HCT116 (cell line): Measurements from ENCODE around the gene IMMP2L. TPM values are rescaled to one million over a fixed set of nuclear protein-coding genes. Genes with fewer than 3 reads are reported as not detected.

Source experiments
- ATAC-seq: fragments of 200-7000 bp; cut with Tn5 transposase; 2 replicates; pipeline ENCODE4 v1.9.1; 2020; ENCODE audit warnings: mild to moderate bottlenecking, moderate library complexity
- BruUV-seq: library from RNA; stranded (reverse); fragments of 400-500 nt; replicated peaks from 2 replicates; lab custom pipeline; 2021; lab: Mats Ljungman, UMichigan
- CTCF ChIA-PET: fragments of 300-600 bp; sonication (Branson Sonifier 250); formaldehyde crosslinking; loops from one replicate; lab custom pipeline; 2021; ENCODE audit warnings: antibody characterized with exemption; lab: Charles Lee
- POLR2A ChIA-PET: fragments of 300-600, 350-600 bp; sonication (Branson Sonifier 250); formaldehyde crosslinking; loops from one replicate; lab custom pipeline; 2021; ENCODE audit warnings: antibody characterized with exemption; lab: Charles Lee
- RAD21 ChIA-PET, 2 experiments: fragments of 300-600 bp; sonication (Branson Sonifier 250); formaldehyde crosslinking; loops; one replicate each; lab custom pipeline; 2023; ENCODE audit warnings: low total read pairs in 2 of 2; ENCODE audit not compliant: uncharacterized antibody in 2 of 2, unreplicated experiment in 2 of 2, low non-redundant PET in 1 of 2; lab: Charles Lee
- DNase-seq: peaks from one replicate; pipeline ENCODE4 v3.0.0-alpha.2; 2010; ENCODE audit warnings: low read depth, low spot score
- H2AFZ ChIP-seq: fragments of 200-600 bp; shearing (Covaris generic), sonication (generic); 2 replicates; pipeline ENCODE4 v1.6.1; 2017; ENCODE audit warnings: low read depth, mixed run types, mixed read lengths, antibody characterized with exemption, low read length; ENCODE audit not compliant: poor library complexity, severe bottlenecking
- H3K27ac ChIP-seq: 2 replicates; pipeline ENCODE4 v1.5.1; 2012; ENCODE audit warnings: low read depth, low read length
- H3K27me3 ChIP-seq: fragments of 200-600 bp; sonication (generic); 2 replicates; pipeline ENCODE4 v1.6.1; 2016; ENCODE audit warnings: mixed run types, low read length, mixed read lengths; ENCODE audit not compliant: insufficient read depth
- H3K36me3 ChIP-seq, 2 experiments: fragments of 200-500 bp in 1 of 2; fragments of 200-600 bp in 1 of 2; sonication (Bioruptor generic) in 1 of 2; sonication (generic) in 1 of 2; 2 replicates each; pipeline versions ENCODE4 v1.5.1 to v1.6.1; 2014 to 2016; ENCODE audit warnings: low read length in 2 of 2, inconsistent platforms in 1 of 2, mixed read lengths in 1 of 2, mixed run types in 1 of 2; ENCODE audit not compliant: insufficient read depth in 2 of 2, control insufficient read depth in 1 of 2
- H3K4me1 ChIP-seq, 2 experiments: fragments of 200-600 bp in 1 of 2; sonication (generic) in 1 of 2; 2 replicates each; pipeline versions ENCODE4 v1.5.1 to v1.6.1; 2012 to 2017; ENCODE audit warnings: low read length in 2 of 2, inconsistent platforms in 1 of 2, mild to moderate bottlenecking in 1 of 2, mixed read lengths in 1 of 2, mixed run types in 1 of 2, moderate library complexity in 1 of 2; ENCODE audit not compliant: insufficient read depth in 2 of 2, control insufficient read depth in 1 of 2
- H3K4me2 ChIP-seq: fragments of 200-600 bp; sonication (generic); 2 replicates; pipeline ENCODE4 v1.6.1; 2017; ENCODE audit warnings: mixed run types, low read length, mixed read lengths
- H3K4me3 ChIP-seq, 2 experiments: fragments of 200-600 bp in 1 of 2; sonication (generic) in 1 of 2; replicated peaks in 1 of 2; 2 replicates each; pipeline ENCODE4 v1.5.1; 2011 to 2016; ENCODE audit warnings: low read length in 2 of 2, control low read depth in 1 of 2, low read depth in 1 of 2, mild to moderate bottlenecking in 1 of 2, mixed read lengths in 1 of 2, mixed run types in 1 of 2
- H3K79me2 ChIP-seq: fragments of 200-600 bp; sonication (generic); 2 replicates; pipeline ENCODE4 v1.6.1; 2017; ENCODE audit warnings: mild to moderate bottlenecking, mixed run types, low read length, moderate library complexity, mixed read lengths; ENCODE audit not compliant: insufficient read depth
- H3K9ac ChIP-seq: fragments of 200-600 bp; sonication (generic); 2 replicates; pipeline ENCODE4 v1.6.1; 2016; ENCODE audit warnings: low read length, mixed read lengths
- H3K9me2 ChIP-seq: fragments of 200-600 bp; sonication (generic), shearing (Covaris generic); 2 replicates; pipeline ENCODE4 v1.6.1; 2017; ENCODE audit warnings: mixed run types, mild to moderate bottlenecking, moderate library complexity; ENCODE audit not compliant: insufficient read depth
- H3K9me3 ChIP-seq, 2 experiments: fragments of 200-500 bp in 1 of 2; fragments of 200-600 bp in 1 of 2; sonication (Bioruptor generic) in 1 of 2; sonication (generic) in 1 of 2; 2 replicates each; pipeline ENCODE4 v1.6.1; 2014 to 2017; ENCODE audit warnings: low read length in 2 of 2, mixed read lengths in 2 of 2, inconsistent platforms in 1 of 2, low read depth in 1 of 2, mild to moderate bottlenecking in 1 of 2, mixed run types in 1 of 2, moderate library complexity in 1 of 2; ENCODE audit not compliant: control insufficient read depth in 1 of 2, insufficient read depth in 1 of 2
- H4K20me1 ChIP-seq: fragments of 200-600 bp; sonication (generic), shearing (Covaris generic); 2 replicates; pipeline ENCODE4 v1.6.1; 2017; ENCODE audit warnings: mixed run types, mild to moderate bottlenecking, moderate library complexity; ENCODE audit not compliant: insufficient read depth
- CBX3 ChIP-seq: IDR thresholded peaks from 2 replicates; pipeline ENCODE4 v1.6.1; 2012; ENCODE audit warnings: low read depth
- CEBPB ChIP-seq: IDR thresholded peaks from 2 replicates; pipeline ENCODE4 v1.6.1; 2012; ENCODE audit warnings: low read depth
- EGR1 ChIP-seq: IDR thresholded peaks from 2 replicates; pipeline ENCODE4 v1.6.1; 2012; ENCODE audit warnings: low read depth
- ELF1 ChIP-seq: IDR thresholded peaks from 2 replicates; pipeline ENCODE4 v1.6.1; 2012; ENCODE audit warnings: low read depth, borderline replicate concordance
- EZH2 ChIP-seq: fragments of 200-600 bp; sonication (generic); IDR thresholded peaks from 2 replicates; pipeline ENCODE4 v1.6.1; 2017; ENCODE audit warnings: antibody characterized with exemption, mixed run types
- EZH2phosphoT487 ChIP-seq: fragments of 200-600 bp; IDR thresholded peaks from 2 replicates; pipeline ENCODE4 v1.6.1; 2018; ENCODE audit warnings: antibody characterized with exemption, borderline replicate concordance
- FOSL1 ChIP-seq: IDR thresholded peaks from 2 replicates; pipeline ENCODE4 v1.6.1; 2012; ENCODE audit warnings: low read depth
- JUND ChIP-seq: IDR thresholded peaks from 2 replicates; pipeline ENCODE4 v1.6.1; 2012
- POLR2A ChIP-seq: IDR thresholded peaks from 2 replicates; pipeline ENCODE4 v1.7.0; 2011; ENCODE audit warnings: borderline replicate concordance; ENCODE audit not compliant: insufficient read depth, insufficient read length; ENCODE audit errors: extremely low read depth
- POLR2AphosphoS5 ChIP-seq: IDR thresholded peaks from 2 replicates; pipeline ENCODE4 v1.6.1; 2011; ENCODE audit warnings: mild to moderate bottlenecking, low read depth, low read length, moderate library complexity
- SIN3A ChIP-seq: IDR thresholded peaks from 2 replicates; pipeline ENCODE4 v1.6.1; 2012; ENCODE audit warnings: low read depth
- SP1 ChIP-seq: IDR thresholded peaks from 2 replicates; pipeline ENCODE4 v1.6.1; 2012; ENCODE audit warnings: low read depth
- SRF ChIP-seq: IDR thresholded peaks from 2 replicates; pipeline ENCODE4 v1.6.1; 2012; ENCODE audit warnings: low read depth
- TCF7L2 ChIP-seq: IDR thresholded peaks from 2 replicates; pipeline ENCODE4 v1.7.0; 2011; ENCODE audit warnings: borderline replicate concordance, inconsistent platforms; ENCODE audit not compliant: insufficient read depth, insufficient read length; ENCODE audit errors: extremely low read depth
- ZNF274 ChIP-seq: fragments of 200-500 bp; sonication (Bioruptor generic); IDR thresholded peaks from 2 replicates; pipeline ENCODE4 v1.6.1; 2014; ENCODE audit warnings: mild to moderate bottlenecking, low read depth, low read length, inconsistent platforms
- intact Hi-C: fragments of 100-400 bp; cut with micrococcal nuclease; formaldehyde crosslinking; loops from 2 replicates; pipeline ENCODE4 v1.10.0; 2022
- total RNA-seq: library from RNA; stranded (reverse); gene quantifications from one replicate; pipeline ENCODE4 v1.2.1, GENCODE V29; 2021; ENCODE audit not compliant: unreplicated experiment
- TF ChIP-seq, protein P1 (sequence below): IDR thresholded peaks from 2 replicates; pipeline ENCODE4 v1.6.1; 2012
- TF ChIP-seq, protein P2 (sequence below), 3 experiments: fragments of 200-600 bp in 1 of 3; sonication (generic) in 1 of 3; IDR thresholded peaks in 2 of 3; conservative IDR thresholded peaks in 1 of 3; 2 replicates each; pipeline ENCODE4 v1.5.1; 2012 to 2017; ENCODE audit warnings: low read depth in 2 of 3, low read length in 2 of 3, antibody characterized with exemption in 1 of 3, borderline replicate concordance in 1 of 3, control low read depth in 1 of 3, mild to moderate bottlenecking in 1 of 3, mixed read lengths in 1 of 3, mixed run types in 1 of 3, moderate library complexity in 1 of 3; ENCODE audit not compliant: insufficient read depth in 1 of 3
- TF ChIP-seq, protein P3 (sequence below): IDR thresholded peaks from 2 replicates; pipeline ENCODE4 v1.6.1; 2012
- TF ChIP-seq, protein P4 (sequence below): IDR thresholded peaks from 2 replicates; pipeline ENCODE4 v1.6.1; 2012; ENCODE audit warnings: low read depth
- TF ChIP-seq, protein P5 (sequence below): IDR thresholded peaks from 2 replicates; pipeline ENCODE4 v1.6.1; 2011; ENCODE audit warnings: mild to moderate bottlenecking, low read length, moderate library complexity; ENCODE audit not compliant: insufficient replicate concordance; ENCODE audit errors: extremely low read depth

Gene IMMP2L
- total RNA-seq, 1 experiment from 2014 or later, result 21.1 TPM

DNA sequence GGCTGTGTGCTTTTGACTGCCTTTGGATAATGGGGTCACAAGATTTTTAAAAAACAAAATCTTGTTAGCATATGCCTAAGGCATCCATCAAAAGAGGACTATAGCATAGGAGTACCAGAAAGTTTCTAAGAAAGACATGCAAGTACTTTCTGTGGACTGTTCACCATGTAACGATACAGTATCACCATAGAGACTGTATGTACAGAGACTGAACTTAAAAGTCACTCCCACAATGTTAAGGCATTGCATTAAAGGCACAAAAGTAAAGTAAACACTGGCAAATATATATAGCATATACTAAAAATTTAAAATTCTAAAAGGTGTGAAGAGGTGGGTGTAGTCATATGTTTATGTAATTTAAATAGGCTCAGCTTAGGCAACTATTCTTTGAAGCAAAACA, 190.9 kb downstream of the IMMP2L start:
- RAD21 ChIA-PET, result no interaction called here
- DNase-seq, result no peak
- no TSS peak for BruUV-seq
- Histone ChIP-seq H3K27me3 (no peaks in the 10 kb centered on the region), H4K20me1 (no peaks in the 10 kb centered on the region), H3K9me2 (no peaks in the 10 kb centered on the region), H2AFZ (no peak overlapping the region), H3K4me3 (no peak overlapping the region), H3K79me2 (no peaks in the 10 kb centered on the region), H3K9ac (no peak overlapping the region), H3K27ac (no peak overlapping the region), H3K9me3 (no peaks in the 10 kb centered on the region), H3K4me2 (no peak overlapping the region), H3K36me3 (no peaks in the 10 kb centered on the region), H3K4me1 (peaks cover 0 to 3% of the 10 kb centered on the region in 2 experiments; a peak in 2 of 4 replicates)
- TF ChIP-seq, protein P1, sequence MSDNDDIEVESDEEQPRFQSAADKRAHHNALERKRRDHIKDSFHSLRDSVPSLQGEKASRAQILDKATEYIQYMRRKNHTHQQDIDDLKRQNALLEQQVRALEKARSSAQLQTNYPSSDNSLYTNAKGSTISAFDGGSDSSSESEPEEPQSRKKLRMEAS, result no peak
- no peak for TF ChIP-seq POLR2A
- TF ChIP-seq, protein P2, sequence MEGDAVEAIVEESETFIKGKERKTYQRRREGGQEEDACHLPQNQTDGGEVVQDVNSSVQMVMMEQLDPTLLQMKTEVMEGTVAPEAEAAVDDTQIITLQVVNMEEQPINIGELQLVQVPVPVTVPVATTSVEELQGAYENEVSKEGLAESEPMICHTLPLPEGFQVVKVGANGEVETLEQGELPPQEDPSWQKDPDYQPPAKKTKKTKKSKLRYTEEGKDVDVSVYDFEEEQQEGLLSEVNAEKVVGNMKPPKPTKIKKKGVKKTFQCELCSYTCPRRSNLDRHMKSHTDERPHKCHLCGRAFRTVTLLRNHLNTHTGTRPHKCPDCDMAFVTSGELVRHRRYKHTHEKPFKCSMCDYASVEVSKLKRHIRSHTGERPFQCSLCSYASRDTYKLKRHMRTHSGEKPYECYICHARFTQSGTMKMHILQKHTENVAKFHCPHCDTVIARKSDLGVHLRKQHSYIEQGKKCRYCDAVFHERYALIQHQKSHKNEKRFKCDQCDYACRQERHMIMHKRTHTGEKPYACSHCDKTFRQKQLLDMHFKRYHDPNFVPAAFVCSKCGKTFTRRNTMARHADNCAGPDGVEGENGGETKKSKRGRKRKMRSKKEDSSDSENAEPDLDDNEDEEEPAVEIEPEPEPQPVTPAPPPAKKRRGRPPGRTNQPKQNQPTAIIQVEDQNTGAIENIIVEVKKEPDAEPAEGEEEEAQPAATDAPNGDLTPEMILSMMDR (IDR thresholded peaks at IDR 0.05 in 2 of 3, conservative IDR thresholded peaks at IDR 0.05 in 1 of 3; ENCODE audit: borderline replicate concordance in 1 of 3, insufficient read depth in 1 of 3, low read depth in 2 of 3, low read length in 2 of 3), result no peak
- TF ChIP-seq FOSL1, result no peak
- TF ChIP-seq, protein P3, sequence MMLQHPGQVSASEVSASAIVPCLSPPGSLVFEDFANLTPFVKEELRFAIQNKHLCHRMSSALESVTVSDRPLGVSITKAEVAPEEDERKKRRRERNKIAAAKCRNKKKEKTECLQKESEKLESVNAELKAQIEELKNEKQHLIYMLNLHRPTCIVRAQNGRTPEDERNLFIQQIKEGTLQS, result no peak
- TF ChIP-seq, protein P4, sequence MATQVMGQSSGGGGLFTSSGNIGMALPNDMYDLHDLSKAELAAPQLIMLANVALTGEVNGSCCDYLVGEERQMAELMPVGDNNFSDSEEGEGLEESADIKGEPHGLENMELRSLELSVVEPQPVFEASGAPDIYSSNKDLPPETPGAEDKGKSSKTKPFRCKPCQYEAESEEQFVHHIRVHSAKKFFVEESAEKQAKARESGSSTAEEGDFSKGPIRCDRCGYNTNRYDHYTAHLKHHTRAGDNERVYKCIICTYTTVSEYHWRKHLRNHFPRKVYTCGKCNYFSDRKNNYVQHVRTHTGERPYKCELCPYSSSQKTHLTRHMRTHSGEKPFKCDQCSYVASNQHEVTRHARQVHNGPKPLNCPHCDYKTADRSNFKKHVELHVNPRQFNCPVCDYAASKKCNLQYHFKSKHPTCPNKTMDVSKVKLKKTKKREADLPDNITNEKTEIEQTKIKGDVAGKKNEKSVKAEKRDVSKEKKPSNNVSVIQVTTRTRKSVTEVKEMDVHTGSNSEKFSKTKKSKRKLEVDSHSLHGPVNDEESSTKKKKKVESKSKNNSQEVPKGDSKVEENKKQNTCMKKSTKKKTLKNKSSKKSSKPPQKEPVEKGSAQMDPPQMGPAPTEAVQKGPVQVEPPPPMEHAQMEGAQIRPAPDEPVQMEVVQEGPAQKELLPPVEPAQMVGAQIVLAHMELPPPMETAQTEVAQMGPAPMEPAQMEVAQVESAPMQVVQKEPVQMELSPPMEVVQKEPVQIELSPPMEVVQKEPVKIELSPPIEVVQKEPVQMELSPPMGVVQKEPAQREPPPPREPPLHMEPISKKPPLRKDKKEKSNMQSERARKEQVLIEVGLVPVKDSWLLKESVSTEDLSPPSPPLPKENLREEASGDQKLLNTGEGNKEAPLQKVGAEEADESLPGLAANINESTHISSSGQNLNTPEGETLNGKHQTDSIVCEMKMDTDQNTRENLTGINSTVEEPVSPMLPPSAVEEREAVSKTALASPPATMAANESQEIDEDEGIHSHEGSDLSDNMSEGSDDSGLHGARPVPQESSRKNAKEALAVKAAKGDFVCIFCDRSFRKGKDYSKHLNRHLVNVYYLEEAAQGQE, result no peak
- TF ChIP-seq CEBPB, result no peak
- no peak for TF ChIP-seq POLR2AphosphoS5
- TF ChIP-seq SP1, result no peak
- no peak for TF ChIP-seq SIN3A
- TF ChIP-seq CBX3, result no peak
- TF ChIP-seq EGR1, result no peak
- TF ChIP-seq, protein P5, sequence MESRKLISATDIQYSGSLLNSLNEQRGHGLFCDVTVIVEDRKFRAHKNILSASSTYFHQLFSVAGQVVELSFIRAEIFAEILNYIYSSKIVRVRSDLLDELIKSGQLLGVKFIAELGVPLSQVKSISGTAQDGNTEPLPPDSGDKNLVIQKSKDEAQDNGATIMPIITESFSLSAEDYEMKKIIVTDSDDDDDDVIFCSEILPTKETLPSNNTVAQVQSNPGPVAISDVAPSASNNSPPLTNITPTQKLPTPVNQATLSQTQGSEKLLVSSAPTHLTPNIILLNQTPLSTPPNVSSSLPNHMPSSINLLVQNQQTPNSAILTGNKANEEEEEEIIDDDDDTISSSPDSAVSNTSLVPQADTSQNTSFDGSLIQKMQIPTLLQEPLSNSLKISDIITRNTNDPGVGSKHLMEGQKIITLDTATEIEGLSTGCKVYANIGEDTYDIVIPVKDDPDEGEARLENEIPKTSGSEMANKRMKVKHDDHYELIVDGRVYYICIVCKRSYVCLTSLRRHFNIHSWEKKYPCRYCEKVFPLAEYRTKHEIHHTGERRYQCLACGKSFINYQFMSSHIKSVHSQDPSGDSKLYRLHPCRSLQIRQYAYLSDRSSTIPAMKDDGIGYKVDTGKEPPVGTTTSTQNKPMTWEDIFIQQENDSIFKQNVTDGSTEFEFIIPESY, result no peak
- no peak for TF ChIP-seq EZH2phosphoT487
- TF ChIP-seq SRF, result no peak
- no peak for TF ChIP-seq TCF7L2
- TF ChIP-seq EZH2, result no peak
- TF ChIP-seq ELF1, result no peak
- no peak for TF ChIP-seq ZNF274
- no peak for TF ChIP-seq JUND
- CTCF ChIA-PET, result no interaction called here
- no peak for ATAC-seq
- POLR2A ChIA-PET, result no interaction called here
- intact Hi-C loops, result no loop called here
